Stimulated activated CD8-positive, alpha-beta memory T cell treated with anti-CD3 and anti-CD28 coated beads, Interleukin-4, amount 100 ng/mL, for 1 hour (primary cell): Measurements from ENCODE around the gene PRKCZ.
A peak's percentile ranks its signal among the peaks of the same experiment; 100 is the strongest.

ENCODE experiments used
- DNase-seq, 2 donors: peaks; one replicate each; pipeline ENCODE4 v3.0.0-alpha.2; 2020; ENCODE audit warnings: low read depth in 2 of 2, low spot score in 1 of 2

PRKCZ gene

DNA sequence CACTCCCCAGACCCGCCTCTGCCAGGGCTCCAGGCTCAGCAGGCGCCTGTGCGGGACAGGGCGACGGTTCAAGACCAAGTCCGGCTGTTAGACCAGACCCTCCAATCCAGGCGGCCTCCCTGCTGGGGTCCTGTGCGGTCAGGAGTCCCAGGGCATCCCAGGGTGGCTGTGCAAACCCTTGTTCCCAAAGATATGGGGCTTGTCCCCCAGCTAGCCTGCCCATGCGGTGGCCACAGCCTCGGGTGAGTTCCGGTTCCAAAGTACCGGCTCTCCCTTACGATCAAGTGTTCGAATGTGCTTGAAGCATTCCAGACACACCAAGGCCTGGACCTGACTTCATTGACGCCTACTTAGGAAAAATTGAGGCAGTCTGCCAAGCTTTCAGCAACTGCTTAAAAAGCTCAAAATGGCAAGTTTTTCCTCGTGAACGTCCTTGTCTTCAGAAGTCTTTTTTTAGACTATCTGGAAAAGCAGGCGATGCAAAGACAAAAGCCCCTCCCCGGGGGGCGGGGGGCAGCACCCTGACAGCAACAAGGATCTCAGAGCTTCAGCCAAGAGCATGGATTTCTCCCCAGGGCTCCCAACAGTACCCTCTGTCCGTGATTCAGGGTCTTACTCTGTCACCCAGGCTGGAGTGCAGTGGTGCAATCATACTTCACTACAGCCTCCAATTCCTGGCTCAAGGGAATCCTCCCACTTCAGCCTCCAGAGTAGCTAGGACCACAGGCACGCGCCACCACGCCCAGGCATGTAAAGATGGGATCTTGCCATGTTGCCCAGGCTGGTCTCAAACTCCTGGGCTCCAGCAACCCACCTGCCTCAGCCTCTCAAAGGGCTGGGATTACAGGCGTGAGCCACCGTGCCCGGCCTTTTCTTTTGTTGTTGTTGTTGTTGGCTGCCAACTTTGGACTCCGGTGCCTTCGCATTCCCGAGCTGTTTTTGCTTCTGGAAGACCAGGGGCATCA, 142.1 kb downstream of the PRKCZ start:
- DNase-seq, result no peak

DNA sequence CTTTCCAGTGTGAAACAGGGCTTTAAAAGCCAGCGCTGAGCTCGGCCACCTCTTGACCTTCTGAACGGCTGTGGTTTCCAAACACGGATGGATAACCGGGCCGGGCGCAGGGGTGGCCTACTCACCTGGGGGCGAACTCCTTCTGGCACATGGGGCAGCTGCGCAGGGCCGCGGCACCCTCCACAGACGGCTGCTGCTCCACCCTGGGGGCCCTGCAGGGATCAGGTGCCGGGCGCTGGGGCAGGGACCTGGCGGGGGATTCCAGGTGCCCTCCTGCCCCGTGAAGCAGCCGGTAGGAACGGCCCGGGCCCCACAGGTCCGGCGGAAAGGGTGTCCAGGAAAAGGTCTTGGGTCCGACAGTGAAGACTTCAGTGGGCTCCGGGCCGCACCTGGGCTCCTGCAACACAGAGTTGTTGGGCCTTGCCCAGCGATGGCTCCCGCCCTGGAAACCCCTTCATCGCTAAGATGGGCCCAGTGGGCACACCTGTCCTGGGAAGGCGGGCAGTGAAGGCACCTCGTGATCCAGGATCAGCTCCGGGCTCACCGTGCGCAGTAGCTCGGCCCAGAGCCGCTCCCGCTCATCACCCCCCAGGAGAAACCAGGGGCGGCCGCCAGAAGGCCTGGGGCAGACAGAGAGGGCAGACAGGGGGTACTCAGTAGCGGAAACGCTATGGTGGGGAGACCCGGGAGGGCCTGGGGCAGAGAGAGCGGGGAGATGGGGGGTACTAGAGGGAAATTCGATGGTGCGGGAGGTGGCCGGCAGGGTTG, 143.5 kb downstream of the PRKCZ start:
- no peak for DNase-seq

DNA sequence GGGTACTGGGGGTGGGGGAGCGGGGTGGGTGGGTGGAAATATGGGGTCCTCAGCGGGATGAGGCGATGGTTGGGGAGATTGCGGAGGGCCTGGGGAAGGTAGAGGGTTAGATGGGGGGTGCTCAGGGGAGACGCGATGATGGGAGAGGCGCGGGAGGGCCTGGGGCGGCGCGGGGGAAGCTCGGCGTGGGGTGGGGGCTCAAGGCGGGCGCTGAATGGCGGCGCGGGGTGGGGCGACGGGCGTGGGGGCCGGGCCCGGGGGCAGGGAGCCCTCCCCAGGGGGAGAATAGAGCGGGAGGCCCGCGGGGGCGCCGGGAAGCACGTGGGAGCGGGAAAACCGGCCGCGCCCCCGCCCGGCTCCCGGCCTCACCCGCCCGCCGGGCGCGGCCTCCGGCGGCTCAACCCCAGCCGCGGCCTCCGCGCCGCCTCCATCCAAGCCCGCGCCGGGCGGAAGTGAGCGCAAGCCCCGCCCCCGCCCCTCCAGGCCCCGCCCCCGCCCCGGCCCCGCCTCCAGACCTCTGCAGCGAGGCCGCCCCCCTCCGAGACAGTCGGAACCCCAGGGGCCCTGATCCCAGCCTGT, 144.2 kb downstream of the PRKCZ start, which contains the start of gene FAAP20:
FAAP20 (minus strand) TSS at position 454 of the 579 bp plus-strand sequence; CDS start at position 431, 23 bp downstream.
- peak in 1 of 2 donors; percentile 51 for DNase-seq

DNA sequence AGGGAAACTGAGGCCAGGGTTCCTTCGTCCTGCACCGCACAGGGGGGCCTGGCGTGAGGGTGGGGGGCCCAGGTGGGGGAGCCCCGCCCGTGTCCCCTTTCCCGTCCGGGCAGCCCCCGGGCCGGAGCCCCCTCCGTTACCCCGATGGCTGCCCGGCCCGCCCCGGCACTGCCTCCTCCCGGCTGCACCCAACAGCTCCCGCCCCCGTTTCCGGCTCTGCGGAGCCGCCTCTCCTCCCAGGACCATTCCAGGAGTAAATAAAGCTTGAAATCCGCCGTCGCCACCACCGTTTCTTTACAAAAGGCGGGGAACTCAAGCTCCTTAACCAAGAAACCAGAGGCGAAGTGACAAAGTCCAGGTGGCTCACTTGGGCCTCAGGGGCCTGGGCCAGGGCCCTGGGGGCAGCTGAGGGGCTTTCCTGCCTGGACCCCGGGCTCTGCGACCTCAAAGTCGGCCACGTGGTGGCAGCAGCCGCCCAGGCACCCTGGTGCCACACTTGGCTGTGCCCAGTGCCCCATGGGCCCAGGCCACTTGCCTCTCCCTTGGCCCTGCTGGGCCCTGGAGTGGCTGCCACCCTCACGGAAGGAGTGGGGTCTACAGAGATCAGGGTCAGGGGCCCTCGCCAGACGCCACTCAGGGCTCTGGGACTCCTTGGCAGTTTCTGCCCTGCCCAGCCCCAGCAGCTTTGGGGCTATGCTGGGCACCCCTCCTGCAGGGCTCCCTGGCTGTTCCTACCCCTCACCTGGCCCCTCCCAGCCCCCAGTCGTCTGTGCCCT, 144.9 kb downstream of the PRKCZ start:
- DNase-seq, result peak; percentile 75 to 81

DNA sequence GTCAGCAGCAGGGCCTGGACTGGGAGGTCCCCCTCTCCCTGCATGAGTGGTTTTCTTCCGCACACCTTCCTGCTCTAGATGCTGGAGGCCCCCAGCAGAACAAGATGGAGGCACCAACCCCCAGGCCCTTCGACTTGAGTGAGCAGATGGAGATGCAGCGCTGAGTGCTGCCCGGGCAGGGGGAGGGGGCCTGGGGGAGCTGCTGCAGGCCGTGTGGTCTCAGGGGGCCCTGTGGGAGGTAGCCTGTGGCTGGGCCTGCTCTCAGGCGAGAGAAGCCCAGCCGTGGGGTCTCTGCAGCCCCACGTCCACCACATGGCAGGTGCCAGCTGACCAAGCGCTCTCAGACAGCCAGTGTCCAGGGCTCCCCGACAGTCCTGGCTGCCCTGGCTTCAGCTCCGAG, 145.6 kb downstream of the PRKCZ start:
- DNase-seq, result no peak

DNA sequence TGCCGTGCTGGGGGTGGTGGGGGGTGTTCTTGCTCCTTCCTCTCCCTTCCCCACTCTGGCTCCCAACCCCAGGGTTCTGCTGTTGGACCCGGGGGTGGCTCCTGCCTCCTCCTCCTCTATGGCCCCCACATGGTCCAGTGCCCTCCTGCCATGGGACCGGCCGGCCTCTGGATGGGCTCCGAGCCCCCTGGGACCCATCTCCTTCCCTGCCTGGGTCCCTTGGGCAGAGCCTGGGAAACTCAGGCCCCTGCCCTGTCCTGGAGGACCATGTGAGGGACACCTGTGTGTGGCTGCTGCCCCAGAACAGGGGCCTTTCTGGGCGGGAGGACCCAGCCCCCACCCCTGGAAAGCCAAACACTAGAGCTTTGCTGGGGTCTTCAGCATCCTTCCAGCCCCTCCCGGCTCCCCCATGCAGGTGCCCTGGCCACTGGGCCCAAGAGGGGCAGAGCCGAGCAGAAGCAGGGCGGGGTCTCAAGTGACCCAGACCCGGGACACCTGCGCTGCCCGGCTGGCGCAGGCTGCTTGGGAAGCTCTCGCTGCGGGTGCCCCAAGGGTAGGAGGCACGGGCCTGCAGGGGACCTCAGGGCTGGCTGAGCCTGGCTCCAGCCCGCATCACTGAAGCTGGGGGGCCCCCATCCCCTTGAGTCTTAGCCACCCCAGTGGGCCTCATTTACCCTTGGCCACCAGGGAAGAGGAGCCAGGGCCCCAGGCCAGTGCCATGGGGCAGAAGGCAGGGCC, 146.9 kb downstream of the PRKCZ start:
- DNase-seq, result no peak

DNA sequence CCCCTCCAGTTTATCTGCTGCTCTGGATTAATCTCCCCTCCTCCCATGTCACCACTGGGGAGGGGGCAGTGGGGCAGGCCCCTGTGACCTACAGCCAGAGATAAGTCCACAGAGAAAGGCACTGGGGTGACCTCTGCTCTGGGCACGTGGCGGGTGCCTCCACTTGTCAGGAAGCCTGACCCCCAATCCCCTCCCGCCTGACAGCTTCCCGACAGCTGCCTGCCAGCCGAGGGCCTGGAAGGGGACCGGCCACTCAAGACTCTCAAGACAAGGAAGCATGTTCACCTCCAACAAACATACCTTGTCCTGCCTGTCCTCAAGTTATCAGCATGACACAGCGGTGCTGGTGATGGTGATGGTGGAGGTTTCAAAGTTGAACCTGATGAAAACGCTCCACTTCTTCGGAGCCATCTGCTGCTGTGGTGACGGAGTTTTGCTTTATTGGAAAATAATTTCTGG, 147.5 kb downstream of the PRKCZ start:
- DNase-seq, result no peak

DNA sequence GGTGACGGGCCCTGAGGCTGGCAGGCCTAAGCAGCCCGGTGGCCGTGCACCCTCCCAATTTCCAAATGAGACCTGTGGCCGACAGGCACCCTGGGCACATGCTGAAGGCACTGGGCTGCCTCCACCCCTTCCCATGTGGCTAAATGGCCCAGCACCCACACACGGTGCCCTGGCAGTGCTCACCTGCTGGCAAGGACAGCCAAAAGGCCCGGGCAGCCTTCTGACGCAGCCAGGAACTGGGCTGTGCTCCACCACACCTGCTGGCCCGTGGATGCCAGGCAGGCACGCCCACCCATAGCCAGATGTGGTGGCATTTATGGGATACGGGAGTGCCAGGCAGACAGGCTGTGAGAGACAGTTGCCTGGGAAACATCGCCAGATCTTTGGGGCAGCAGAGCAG, 148.4 kb downstream of the PRKCZ start:
- no peak for DNase-seq

DNA sequence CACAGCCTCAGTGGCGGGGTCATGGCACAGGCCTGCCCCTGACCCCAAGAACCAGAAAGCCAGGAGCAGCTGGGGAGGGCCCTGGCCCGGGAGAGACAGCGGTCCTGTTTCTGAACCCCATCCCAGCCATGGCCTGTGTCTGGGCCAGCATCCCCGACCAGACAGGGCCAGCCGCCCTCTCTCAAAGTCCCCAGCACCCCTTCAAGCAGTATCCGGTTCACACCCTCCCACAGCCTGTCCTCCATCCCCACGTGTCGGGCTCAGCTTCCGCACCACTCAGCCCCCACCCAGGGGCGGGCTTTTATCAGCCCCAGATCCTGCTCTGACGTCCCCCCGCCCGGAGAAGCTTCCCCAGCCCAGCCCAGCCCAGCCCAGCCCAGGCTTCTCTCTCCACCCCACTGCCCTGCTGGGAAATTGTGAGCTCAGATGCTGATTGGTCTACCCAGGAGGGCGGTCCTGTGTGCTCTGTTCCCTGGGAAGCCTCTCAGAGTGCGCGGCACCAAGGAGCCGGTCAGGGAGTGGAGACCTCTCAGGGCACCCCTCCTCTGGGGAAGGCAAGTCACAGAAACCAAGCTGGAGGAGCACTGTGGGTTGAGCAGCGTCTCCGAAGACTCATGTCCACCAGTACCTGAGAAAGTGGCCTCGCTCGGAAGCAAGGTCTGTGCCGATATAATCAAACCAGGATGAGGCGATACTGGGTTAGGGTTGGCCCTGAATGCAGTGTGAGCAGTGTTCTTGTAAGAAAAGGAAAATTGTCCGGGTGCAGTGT, 149.0 kb downstream of the PRKCZ start:
- peak; percentile 35 to 60 for DNase-seq

DNA sequence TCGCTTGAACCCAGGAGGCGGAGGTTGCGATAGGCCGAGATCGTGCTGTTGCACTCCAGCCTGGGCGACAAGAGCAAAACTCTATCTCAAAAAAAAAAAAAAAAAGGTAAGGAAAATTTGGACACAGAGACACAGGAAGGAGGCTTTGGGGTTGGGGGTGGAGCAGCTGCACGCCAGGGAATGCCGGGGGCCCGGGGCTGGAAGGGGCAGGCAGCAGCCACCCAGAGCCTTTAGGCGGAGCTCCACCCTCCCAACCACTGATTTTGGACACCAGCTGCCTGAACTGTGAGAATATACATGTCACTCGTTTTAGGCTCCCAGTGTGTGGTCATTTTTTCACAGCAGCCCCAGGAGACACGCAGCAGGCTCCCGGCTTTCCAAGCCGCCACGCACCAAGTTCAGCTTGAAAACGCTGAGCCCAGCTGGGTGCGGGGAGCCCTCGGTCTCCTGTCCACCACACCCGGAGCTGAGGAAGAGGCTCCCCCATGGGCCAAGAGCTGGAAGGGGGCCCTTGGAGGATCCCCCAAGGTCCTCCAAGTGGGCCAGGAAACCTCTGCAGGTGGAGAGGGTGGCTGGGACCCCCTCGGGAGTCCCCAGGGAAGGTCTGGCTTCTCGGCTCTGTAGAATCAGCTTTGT, 150.2 kb downstream of the PRKCZ start:
- no peak for DNase-seq

DNA sequence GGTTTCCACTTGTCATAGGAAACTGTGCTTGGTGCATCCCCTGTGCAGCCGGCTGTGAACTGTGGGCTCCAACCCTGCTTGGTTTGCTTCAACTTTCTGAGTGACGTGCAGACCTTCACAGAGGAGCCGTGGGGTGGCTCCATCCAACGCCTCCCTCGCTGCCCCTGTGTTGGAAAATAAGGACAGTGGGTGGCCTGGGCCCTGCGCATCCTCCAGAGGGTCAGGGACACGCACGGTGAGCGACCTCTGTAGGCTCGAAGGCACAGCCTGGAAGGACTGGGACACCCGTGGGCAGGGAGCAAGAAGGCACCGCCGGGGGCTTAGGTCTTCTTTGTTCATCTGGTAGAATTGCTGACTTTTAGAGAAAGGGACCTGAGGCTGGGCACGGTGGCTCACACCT, 150.9 kb downstream of the PRKCZ start:
- no peak for DNase-seq

DNA sequence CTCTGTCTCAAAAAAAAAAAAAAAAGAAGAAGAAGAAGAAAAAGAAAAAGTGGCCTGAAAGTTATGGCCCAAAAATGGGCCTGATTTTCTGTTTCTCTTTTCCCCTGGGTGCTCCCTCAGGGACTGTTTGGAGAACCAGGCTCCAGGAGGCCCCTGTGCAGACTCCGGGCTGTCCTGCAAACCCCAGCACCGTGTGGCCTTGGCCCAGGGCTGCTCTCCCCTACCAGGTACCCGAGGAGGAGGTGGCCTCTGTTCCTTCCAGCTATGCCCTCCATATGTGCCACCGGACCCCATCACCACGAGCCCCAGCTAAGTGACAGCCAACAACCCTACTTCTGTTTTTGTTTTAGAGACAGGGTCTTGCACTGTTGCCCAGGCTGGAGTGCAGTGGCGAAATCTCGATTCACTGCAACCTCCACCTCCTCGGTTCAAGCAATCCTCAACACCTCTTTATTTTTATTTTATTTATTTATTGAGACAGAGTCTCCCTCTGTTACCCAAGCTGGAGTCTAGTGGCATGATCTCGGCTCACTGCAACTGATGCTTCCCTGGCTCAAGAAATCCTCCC, 151.9 kb downstream of the PRKCZ start:
- no peak for DNase-seq

DNA sequence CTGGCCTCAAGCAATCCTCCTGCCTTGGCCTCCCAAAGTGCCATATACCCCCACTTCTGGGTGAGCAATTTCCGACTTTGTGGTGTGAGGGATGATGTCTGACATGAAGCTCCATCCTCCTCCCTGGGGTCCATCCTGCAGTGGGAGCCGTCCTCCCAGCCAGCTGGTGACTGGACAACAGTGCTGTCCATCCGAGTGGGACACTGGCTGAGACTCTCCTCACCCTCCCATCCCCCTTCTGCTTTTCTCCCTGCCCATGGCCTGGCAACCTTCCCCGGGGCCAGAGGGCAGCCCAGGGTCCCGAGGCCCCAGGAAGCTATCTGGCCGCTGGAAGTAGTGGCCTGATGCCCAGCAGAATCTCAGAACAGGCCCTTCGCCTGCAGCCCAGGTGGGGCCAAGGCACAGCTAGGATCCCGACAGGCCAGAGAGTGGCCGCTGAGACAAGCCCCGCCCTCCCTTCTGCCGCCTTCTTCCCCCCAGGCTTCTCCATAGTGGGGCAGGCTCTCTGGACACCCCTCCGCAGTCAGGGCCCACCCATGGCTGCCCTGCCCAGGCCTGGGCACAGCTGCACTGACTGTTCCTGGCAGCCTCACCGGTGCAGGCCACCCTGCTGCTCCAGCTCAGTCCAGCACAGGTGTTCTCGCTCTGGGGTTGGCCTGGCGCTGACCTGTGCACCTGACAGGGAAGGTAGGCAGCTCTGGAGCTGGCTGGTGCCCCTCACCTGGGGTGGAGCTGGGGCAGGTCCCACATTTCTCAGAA, 152.8 kb downstream of the PRKCZ start:
- DNase-seq, result no peak

DNA sequence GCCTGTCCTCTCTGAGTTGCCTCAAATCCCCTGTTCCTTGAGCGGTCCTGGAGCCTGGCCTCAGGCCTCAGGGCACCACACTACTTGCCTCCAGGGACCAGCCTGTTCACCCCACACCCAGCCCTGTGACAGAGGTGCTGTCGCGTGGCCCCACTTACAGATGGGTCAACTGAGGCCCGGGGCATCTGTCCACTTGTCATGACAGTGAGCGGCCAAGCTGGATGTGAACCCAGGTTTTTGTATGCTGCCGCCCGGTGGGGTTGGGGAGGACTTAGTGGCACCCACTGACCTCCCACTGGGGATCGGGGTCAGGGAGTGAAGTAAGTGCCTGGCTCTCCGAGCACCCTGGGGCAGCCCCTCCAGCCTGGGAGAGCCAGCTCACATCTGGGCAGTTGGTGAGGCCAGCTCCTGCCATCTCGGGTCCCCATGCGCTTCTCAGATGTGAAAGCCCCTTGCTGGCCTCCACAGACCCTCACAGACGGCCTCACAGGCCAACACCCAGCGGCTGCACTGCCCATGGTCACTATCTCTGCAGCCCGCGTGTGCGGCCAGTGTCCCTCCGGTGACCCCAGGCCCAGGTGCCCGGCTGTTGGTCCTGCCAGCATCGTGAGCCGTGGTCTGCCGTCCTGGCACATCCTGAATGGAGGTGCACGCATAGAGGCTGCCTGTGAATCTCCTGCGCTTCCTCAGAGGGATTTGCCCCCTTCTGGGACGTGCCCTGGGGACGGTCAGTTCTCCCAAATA, 153.6 kb downstream of the PRKCZ start:
- DNase-seq, result no peak

DNA sequence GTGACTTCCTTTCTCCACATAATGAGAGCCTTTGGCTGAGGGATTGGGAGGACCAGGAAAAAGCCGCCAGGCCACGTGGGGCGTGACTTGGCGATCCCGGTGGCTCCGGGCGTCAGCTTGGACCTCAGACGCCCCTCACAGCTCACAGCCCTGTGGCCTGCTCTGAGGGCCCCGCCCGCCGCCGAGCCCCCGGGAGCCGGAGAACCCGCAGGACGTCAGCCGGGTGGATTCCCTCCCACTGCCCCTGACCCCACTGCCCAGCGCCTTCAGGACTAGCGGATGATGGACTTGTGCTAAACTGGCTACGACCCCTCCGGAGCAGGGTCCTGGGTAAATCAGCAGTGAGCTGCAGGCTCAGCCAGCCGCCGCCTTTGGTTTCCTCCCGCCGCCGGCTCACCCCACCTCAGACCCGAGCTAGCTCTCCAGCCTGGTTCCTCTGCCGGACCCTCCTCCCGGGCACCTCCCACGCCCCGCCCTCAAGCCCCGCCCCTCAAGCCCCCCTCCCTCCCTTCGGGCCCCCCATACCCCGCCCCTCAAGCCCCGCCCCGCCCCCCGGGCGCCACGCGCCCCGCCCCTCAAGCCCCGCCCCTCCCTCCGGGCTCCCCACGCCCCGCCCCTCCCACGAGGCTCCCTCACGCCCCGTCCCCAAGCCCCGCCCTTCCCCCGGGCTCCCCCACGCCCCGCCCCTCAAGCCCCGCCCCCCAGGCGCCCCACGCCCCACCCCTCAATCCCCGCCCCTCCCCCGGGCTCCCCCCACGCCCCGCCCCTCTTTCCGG, 154.4 kb downstream of the PRKCZ start:
- DNase-seq, result no peak

DNA sequence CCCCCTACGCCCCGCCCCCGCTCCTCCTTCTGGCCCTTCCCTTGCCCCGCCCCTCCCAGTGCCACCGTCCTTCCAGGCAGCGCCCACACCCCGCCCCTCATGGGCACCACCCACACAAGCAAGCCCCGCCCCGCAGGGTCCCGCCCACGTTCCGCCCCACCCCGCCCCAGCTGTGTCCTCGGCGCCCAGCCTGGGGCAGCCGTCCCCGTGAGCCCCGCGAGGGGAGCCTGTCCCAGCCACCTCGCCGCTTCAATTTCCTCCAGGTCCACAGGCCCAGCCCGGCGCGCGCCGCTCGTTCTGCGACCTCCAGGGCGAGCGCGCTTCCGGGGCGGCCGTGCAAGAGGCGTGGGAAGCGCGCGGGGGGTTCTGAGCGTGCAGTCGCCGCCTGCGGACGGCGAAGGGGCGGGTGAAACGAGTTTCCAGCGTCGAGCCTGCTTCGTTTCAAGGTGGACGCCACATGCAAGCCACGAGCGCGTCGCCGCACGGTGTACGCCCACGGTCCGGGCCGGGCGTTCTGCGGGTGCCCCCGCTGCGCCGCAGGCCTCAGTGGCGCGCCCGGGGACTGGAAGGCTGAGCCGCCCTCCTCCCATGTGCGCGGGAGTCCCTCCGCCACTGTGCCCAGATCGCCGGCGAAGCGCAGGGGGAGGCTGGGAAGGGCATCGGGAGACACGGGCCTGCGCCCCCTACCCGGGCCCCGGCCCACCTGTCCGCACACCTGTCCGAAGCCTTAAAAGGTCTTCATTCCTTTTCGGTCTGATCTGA, 155.2 kb downstream of the PRKCZ start:
- peak; percentile 90 to 92 for DNase-seq
